Measurements from ENCODE around the gene DAPK1. TPM values are rescaled to one million over a fixed set of nuclear protein-coding genes. Genes with fewer than 3 reads are reported as not detected.

Gene DAPK1
- polyA plus RNA-seq, 3 donors, result 68.5 to 95.9 (median 75.3) TPM

DNA sequence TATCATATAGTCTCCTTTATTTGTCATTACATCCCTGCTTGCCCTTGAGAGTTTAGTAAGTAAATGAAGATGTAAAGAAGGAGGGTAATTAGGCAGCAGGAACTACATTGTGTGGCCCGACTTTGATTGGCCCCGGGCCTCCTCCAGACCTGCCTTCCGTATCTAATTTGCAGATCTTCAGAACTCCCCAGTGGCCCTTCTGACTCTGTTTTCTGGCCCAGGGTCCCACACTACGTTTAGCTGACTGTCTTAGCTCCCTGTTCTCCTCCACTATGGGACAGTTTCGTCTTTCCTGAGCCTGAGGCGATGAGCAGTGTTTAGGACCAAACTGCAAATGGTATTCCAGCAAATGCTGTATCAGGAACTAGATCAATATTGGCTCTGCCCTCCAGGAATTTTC lies 206.7 kb downstream of the DAPK1 start:
- DNase-seq (ENCODE audit: extremely low read depth in 1 of 11, low read depth in 9 of 11, low spot score in 4 of 11), result no peak

DNA sequence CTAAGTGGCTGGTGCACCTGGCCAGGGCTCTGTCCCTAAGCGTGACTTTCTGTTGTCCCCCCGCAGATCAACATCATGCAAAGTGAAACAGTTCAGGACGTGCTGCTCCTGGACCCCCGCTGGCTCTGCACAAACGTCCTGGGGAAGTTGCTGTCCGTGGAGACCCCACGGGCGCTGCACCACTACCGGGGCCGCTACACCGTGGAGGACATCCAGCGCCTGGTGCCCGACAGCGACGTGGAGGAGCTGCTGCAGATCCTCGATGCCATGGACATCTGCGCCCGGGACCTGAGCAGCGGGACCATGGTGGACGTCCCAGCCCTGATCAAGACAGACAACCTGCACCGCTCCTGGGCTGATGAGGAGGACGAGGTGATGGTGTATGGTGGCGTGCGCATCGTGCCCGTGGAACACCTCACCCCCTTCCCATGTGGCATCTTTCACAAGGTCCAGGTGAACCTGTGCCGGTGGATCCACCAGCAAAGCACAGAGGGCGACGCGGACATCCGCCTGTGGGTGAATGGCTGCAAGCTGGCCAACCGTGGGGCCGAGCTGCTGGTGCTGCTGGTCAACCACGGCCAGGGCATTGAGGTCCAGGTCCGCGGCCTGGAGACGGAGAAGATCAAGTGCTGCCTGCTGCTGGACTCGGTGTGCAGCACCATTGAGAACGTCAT lies 208.5 kb downstream of the DAPK1 start:
- DNase-seq (ENCODE audit: extremely low read depth in 1 of 11, low read depth in 9 of 11, low spot score in 4 of 11), result no peak

DNA sequence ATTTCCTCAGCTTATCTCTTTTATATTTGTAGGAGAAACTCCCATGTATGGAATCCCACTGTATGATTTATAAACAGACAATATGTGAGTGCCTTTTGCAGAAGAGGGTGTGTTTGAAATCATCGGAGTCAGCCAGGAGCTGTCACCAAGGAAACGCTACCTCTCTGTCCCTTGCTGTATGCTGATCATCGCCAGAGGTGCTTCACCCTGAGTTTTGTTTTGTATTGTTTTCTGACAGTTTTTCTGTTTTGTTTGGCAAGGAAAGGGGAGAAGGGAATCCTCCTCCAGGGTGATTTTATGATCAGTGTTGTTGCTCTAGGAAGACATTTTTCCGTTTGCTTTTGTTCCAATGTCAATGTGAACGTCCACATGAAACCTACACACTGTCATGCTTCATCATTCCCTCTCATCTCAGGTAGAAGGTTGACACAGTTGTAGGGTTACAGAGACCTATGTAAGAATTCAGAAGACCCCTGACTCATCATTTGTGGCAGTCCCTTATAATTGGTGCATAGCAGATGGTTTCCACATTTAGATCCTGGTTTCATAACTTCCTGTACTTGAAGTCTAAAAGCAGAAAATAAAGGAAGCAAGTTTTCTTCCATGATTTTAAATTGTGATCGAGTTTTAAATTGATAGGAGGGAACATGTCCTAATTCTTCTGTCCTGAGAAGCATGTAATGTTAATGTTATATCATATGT lies 210.3 kb downstream of the DAPK1 start:
- no peak for DNase-seq (ENCODE audit: extremely low read depth in 1 of 11, low read depth in 9 of 11, low spot score in 4 of 11)

DNA sequence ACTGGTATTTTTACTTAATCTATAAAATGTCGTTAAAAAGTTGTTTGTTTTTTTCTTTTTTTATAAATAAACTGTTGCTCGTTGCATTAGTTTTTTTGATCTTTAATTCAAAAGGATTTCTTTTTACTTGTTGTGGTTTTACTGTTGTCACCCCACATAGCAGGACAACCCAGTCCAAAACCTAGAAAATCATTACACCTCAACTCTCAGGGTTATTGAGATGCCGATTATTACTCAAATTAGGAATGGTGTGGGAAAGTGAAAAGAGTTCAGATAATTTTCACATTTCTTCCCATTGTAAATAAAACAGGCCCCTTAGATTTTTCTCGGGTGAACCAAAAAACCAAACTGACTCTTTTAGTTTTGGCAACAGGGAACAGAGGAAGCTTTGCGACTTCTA lies 210.9 kb downstream of the DAPK1 start:
- DNase-seq (ENCODE audit: extremely low read depth in 1 of 11, low read depth in 9 of 11, low spot score in 4 of 11), result no peak

DNA sequence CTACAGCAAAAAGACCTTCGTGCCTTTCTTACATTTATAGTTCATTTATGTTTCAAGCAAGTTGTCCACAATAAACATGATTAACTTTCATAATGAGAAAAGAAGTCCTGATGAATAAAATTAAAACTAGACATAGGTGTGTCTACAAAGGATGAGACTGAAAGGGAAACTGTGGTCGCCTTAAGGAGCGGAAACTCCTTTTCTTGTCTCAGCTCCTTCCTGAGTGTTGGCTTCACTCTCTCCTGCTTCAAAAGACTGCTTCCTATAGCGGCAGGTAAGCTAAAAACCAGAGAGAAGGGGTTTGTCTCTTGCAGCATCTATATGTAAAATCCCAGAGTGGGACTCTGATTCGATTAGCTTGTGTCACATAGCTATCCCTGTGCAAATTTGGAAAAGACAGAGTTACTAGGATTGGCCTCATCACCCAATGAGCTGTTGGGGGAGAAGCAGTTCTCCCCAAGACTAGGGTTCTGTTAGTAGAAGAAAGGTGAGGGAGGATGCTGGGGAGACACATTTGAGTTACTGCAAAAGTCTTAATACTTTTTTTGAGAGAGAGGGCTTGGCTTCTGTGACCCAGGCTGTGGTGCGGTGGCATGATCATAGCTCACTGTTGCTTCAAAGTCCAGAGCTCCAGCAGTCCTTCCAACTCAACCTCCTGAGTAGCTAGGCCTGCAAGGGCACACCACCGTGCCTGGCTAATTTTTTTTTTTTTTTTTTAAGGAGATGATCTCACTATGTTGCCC lies 211.5 kb downstream of the DAPK1 start:
- no peak for DNase-seq (ENCODE audit: extremely low read depth in 1 of 11, low read depth in 9 of 11, low spot score in 4 of 11)

DNA sequence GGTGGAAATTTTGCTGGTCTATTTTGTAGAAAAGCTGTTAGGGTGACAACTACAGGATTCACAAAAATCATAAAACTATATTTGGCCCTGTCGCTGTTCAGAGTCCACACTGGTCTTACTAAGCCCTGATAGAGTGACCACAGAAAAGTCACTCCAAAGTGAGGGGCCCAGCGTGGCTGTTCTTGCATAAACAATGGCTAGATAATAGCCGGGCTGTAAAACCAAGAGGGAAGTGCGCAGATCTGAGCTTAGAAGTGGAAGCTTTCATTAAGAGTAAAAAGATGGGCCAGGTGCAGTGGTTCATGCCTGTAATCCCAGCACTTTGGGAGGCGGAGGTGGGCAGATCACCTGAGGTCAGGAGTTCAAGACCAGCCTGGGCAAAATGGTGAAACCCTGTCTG lies 212.8 kb downstream of the DAPK1 start:
- no peak for DNase-seq (ENCODE audit: extremely low read depth in 1 of 11, low read depth in 9 of 11, low spot score in 4 of 11)

DNA sequence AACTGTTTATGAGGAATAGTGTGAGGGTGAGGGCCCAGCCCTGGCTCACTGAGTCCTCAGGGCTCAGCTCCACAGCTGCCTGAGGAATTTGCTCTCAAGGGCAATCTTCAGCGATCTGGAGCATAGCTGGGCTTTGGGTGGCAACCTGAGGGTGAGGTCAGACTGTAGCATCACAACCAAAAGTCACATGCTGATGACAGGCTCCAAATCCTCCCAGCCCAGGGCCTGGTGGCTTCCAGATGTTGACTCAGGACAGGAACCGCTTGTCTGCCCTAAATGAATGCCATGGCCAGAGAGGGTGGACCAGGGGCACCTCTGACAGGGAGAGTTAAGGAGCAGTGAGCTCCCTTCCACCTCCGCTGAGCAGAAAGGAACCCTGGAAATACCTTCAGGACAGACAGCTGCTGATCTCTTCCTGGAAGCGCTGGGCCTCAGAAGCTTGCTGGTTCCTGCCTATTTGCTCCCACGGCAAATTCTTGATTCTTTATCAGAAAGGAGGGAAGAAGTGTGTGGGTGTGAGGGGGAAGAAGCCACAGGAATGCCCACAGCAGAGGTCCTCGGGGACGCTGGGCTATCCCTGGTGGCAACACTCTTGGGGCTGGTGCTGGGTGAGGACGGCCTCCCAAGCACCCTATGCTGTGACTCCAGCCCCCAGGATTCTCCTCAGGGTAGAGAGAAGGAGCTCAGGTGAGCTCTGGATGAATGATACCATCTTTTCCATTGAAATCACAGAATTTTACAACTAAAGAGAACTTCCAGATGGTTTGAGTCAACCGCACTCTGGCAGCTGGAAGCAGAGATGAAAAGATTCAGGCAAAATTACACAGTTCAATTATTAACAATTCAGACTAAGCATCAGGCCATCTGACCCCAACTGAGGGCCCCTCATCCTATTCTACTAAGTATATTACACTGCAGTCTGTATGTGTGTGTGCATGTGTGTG lies 214.5 kb downstream of the DAPK1 start:
- no peak for DNase-seq (ENCODE audit: extremely low read depth in 1 of 11, low read depth in 9 of 11, low spot score in 4 of 11)

DNA sequence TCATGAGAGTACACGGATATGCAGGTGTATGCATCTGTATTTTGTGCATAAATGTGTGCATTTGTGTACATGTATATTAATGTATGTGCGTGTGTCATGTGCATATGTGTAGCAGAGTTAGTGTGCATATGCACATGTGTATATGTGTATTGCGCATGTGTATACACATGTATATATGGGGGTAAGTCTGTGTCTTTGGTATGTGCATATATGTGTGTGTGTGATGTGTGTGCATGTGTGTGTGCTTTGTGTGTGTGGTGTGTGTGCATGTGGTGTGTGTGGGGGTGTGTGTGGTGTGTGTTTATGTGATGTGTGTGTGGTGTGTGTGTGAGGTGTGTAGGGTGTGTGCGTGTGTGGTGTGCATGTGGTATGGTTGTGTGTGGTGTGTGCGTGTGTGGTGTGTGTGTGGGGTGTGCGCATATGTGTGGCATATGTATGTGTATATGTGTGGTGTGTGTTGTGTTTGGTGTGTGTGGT lies 215.2 kb downstream of the DAPK1 start:
- no peak for DNase-seq (ENCODE audit: extremely low read depth in 1 of 11, low read depth in 9 of 11, low spot score in 4 of 11)

DNA sequence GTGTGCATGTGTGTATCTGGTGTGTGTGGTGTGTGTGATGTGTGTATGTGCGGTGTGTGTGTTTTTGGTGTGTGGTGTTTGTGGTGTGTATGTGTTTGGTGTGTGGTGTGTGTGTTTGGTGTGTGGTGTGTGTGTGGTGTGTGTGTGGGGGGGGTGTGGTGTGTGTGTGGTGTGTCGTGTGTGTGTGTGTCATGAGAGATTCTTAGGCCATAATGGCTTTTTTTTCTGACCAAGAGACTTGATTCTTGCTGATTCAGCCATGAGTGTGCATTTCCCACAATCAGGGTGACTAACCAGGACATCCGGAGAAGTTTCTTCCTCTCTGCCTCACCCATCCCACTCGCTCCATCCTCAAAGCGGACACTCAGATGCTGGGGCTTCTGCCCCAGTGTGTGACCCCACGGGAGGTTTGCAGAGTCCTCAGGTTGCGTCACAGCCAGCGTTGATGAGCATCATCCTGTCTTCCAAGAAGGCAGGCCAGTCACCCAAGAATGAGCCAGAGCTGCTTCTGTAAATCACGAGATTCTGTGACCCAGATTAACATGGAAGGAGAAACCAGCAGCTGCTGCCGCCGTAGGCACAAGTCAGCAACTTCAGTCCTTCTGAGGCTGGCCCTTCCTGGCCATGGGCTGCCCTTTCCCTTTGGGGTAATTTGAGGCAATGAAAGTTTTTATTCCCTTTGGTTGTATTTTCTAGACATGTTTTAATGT lies 215.8 kb downstream of the DAPK1 start:
- peak in 2 of 11 donors; percentile 20 to 23 for DNase-seq (ENCODE audit: extremely low read depth in 1 of 11, low read depth in 9 of 11, low spot score in 4 of 11)

DNA sequence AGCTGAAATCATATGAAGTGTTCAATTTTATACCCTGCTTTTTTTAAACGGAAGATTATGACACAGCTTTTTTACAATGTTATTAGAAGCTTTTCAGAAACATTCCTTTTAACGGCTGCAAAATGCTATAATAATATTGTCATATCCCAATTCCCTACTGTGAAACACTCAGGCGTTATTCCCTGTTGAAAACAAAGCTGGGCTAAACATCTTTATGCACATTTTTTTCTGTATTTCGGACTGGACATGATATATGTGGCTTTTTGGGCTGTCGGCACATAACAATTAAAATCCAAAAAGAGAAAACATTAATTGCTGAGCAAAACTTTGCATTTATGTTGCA lies 216.3 kb downstream of the DAPK1 start:
- no peak for DNase-seq (ENCODE audit: extremely low read depth in 1 of 11, low read depth in 9 of 11, low spot score in 4 of 11)

DNA sequence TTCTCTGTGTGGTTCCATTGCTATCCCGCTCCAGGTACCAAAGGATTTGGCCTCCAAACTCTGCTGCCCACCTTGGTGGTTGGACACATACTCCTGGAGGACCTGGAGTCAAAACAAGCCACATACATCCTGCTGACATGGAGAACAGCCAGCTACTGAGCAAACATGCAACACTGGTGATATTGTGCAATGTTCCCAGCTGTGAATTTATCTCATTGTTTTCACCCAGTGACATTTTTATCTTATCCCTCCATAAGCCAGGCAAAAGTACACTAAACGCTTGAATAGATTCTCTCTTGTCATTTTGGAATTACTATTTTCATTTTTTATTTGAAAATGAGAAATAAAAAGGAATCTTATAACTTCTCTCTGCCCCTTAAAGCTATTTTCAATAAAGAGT lies 217.2 kb downstream of the DAPK1 start:
- no peak for DNase-seq (ENCODE audit: extremely low read depth in 1 of 11, low read depth in 9 of 11, low spot score in 4 of 11)

DNA sequence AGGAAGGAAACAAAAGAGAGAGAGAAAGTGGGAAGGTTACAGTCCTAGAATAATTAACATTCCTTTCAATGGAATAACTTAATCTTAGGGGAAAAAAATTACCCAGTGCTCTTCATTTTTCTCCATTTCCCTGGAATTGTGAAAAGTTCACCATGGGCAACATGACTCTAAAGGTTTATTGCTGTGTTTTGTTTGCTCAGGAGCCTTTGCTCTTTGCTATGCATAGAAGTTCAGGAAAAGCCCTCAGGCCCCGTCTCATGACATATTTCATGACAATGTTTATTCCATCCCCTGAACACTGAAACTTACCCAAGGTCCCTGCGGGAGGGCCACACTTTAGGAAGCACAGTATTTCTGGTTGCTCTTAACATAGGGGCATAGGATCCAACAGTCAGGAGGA lies 218.5 kb downstream of the DAPK1 start:
- DNase-seq (ENCODE audit: extremely low read depth in 1 of 11, low read depth in 9 of 11, low spot score in 4 of 11), result no peak

DNA sequence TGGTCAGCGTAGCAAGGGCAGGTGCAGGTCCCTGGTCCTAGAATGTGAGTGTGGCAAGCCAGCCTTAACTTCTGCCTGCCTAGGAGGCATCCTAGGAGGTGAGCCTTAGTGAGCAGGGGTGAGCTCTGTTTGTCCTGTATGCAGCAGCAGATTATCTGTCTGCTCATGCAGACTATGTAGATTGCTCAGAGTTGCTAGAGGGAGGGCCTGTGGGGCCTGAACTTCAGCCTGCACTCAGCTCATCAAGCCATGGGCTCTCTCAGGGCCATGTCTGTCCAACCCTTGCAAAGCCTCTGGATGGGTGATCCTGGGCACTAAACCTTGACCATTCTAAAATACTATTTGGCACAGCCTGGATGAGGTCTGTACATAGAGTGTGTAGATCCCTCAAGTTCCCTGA lies 219.8 kb downstream of the DAPK1 start:
- no peak for DNase-seq (ENCODE audit: extremely low read depth in 1 of 11, low read depth in 9 of 11, low spot score in 4 of 11)

DNA sequence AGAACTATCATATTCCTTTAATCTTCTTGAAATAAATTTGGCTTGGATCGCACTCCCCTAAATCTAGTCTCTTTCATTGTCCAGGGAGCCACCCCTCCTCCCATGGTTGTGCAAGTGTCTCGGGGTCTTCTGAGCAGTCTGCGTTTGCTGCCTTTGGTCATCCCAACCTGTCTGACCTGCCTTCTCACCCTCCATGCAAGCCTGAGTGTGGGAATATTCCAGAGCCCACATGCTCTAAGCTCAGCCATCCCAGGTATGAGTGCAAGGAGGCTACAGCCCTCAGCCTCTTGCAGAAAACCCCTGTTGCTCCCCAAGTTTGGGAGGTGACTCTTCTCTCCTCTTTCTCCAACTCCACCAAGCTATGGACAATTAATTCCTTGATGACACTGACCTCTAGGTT lies 220.6 kb downstream of the DAPK1 start:
- no peak for DNase-seq (ENCODE audit: extremely low read depth in 1 of 11, low read depth in 9 of 11, low spot score in 4 of 11)

DNA sequence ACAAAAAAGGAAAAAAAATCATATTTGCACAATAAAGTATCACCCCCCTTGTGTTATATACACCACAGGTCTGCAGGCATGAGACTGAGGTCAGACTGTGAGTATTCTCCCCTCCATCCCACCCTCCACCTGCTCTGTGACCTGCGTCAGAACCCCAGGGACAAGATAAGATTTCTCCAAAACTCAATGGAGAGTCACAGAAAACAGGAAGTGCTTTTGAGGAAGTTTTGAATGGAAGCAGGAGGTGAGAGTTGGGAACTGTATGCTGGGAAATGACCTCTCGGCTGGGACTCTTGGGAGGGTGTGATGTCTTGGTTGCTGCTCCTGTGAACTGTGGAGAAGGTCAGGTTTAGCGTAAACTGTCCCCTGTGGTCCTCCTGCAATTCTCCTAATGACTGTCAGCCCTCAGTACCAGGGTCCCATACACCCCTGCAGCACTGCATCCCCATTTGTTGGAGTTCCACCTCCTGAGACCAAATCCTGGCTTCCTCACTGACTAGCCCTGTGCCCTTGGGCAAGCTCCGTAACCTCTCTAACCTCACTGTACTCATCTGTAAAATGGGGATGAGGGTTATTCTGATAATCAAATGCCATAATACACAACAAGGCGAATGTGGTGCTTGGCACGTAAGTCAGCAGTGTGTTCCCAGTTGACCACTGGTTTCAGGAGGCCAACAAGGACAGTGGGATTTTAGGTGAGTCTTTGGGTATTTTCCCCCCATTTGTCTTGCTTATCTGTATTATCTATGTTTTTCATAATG lies 221.4 kb downstream of the DAPK1 start:
- DNase-seq (ENCODE audit: extremely low read depth in 1 of 11, low read depth in 9 of 11, low spot score in 4 of 11), result no peak

DNA sequence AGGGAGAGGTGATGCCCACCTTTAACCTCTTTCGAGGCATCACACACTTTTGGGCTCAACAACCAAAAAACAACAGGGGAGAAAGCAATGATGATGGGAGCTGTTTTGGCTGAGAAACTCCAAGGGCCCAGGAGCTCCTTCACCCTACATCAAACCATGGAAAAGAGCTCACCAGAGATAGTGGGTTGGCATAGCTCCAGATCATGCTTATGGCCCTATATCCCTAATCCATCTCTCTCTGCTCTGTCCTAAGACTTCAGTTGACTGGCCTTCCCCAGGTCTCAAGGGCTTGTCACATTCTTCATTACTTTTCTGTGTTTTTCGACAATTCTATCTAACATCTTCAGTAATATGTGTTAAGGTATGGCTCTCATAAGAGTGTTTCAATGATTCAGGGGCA lies 222.5 kb downstream of the DAPK1 start:
- DNase-seq (ENCODE audit: extremely low read depth in 1 of 11, low read depth in 9 of 11, low spot score in 4 of 11), result no peak

DNA sequence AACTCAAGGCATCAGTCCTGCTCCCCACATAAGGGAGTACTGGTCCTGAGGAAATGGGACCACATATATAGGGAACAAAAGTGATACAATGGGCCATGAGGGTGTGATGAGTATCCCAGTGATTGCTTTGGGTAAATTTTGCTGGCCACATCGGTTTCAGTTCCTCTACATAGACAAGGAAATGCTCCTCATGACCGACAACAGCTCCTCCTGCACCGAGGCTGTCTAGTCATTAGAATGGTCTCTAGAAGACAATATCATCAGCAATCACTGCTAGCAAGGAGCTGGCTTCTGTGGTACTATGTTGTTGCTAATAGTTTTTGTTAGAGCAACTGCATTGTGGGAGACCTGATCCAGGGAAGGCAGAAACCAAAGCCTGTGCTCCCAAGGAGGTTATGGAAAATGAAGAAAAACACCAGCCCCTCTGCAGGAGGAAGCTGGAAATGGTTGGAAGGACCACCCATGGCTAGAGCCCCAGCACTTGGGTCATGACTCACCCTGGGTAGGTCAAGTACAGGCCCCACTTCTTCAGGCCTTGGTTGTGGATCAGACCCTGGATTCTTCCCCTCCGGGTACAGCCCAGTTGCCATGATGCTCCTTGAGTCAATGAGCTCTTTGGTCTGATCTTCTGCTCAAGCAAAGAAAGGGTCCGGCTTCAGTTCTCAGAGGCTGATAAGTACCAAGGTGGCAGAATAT lies 224.9 kb downstream of the DAPK1 start:
- DNase-seq (ENCODE audit: extremely low read depth in 1 of 11, low read depth in 9 of 11, low spot score in 4 of 11), result no peak

All from renal cortex interstitium (tissue), 11 donors.